ENCODE measurements around the gene TMEM190. TPM values are rescaled to one million over a fixed set of nuclear protein-coding genes. Genes with fewer than 3 reads are reported as not detected.

The TMEM190 gene
- total and polyA plus RNA-seq, 2 donors (not counting 3 experiments of a cell fraction or from before 2014, with no cell fraction given) = not detected

- Histone ChIP-seq H3K79me2 (ENCODE audit: control insufficient read depth, insufficient read depth, low read length) (peaks cover 18% of the 10 kb centered on the region), H3K4me1 (ENCODE audit: control insufficient read depth, extremely low read depth, insufficient read depth, low read length) (peaks cover 5% of the 10 kb centered on the region), H3K9ac (replicated peaks; ENCODE audit: extremely low read depth, insufficient read depth, low read length) (no peak overlapping the region), H2AFZ (ENCODE audit: low read depth, low read length) (no peak overlapping the region), H3K9me1 (replicated peaks; ENCODE audit: control insufficient read depth, extremely low read depth, insufficient read depth, low read length) (no peaks in the 10 kb centered on the region), H3K4me2 (ENCODE audit: insufficient read depth, low read length) (no peak overlapping the region), H4K20me1 (replicated peaks; ENCODE audit: control insufficient read depth, extremely low read depth, insufficient read depth, low read length) (no peaks in the 10 kb centered on the region), H3K36me3 (ENCODE audit: control insufficient read depth in 2 of 2, extremely low read depth in 1 of 2, insufficient read depth in 2 of 2, low read length in 2 of 2) (peaks cover 8 to 23% of the 10 kb centered on the region in 2 experiments), H3K9me3 (replicated peaks; ENCODE audit: control insufficient read depth, insufficient read depth, low read length) (no peaks in the 10 kb centered on the region), H3K27ac (ENCODE audit: insufficient read depth, low read depth, low read length) (no peak overlapping the region), H3K27me3 (ENCODE audit: control insufficient read depth in 2 of 2, insufficient read depth in 2 of 2, low read length in 2 of 2) (no peaks in the 10 kb centered on the region), H3K4me3 (replicated peaks in 1 of 3; ENCODE audit: insufficient read depth in 1 of 3, low read depth in 1 of 3, low read length in 3 of 3) (no peak overlapping the region)
- ChIA-PET POLR2A (interaction anchor here (1.1 kb wide), 1 partner anchor 14 kb away, joined by 6 read pairs; no protein-coding TSS in a partner anchor), CTCF (interaction anchor here (0.9 to 1.6 kb wide), 2 partner anchors 10 to 111 kb away, joined by 3 to 4 read pairs; no protein-coding TSS in a partner anchor)
- BruUV-seq (replicated peaks) = no TSS peak
- intact Hi-C loops (cut with micrococcal nuclease) = no loop called here
- DNase-seq (ENCODE audit: low read depth, low spot score) = no peak
- dilution Hi-C loops (cut with MboI; ENCODE audit: extremely low pct_ligation_motif_present, low sequenced_read_pairs) = no loop called here
- no peak for FAIRE-seq
- TF ChIP-seq FOS (IDR thresholded peaks at IDR 0.05; ENCODE audit: borderline replicate concordance, insufficient read depth, low read length) (no peak), JUN (IDR thresholded peaks at IDR 0.05; ENCODE audit: borderline replicate concordance, insufficient read depth, insufficient read length, low read depth) (no peak), GATA2 (IDR thresholded peaks at IDR 0.05; ENCODE audit: insufficient read depth, insufficient read length, low read depth, low read length) (no peak), MYC (IDR thresholded peaks at IDR 0.05; ENCODE audit: low read depth, low read length) (no peak), CTCF (IDR thresholded peaks at IDR 0.05; ENCODE audit: extremely low read depth in 1 of 2, insufficient read depth in 1 of 2, low read depth in 1 of 2, low read length in 2 of 2) (no peak), POLR2A (IDR thresholded peaks at IDR 0.05; ENCODE audit: low read depth, low read length) (no peak), EZH2 (IDR thresholded peaks at IDR 0.05; ENCODE audit: borderline replicate concordance, low read depth, low read length, severe bottlenecking) (no peak), MAX (IDR thresholded peaks at IDR 0.05; ENCODE audit: insufficient read depth, insufficient read length) (no peak), POLR2AphosphoS5 (IDR thresholded peaks at IDR 0.05; ENCODE audit: insufficient read depth, low read depth, low read length) (no peak)
These were observed 16.5 kb downstream of the TMEM190 start for GRCh38 chr19:55392820-55393761.

Data from endothelial cell of umbilical vein (primary cell).